ENCODE measurements around the gene CTIF.
"Not testable (repeated sequence)": the region's sequence is repeated elsewhere in the genome, so short reads cannot be mapped to it uniquely, and the experiment has no call there.

CTIF gene

DNA sequence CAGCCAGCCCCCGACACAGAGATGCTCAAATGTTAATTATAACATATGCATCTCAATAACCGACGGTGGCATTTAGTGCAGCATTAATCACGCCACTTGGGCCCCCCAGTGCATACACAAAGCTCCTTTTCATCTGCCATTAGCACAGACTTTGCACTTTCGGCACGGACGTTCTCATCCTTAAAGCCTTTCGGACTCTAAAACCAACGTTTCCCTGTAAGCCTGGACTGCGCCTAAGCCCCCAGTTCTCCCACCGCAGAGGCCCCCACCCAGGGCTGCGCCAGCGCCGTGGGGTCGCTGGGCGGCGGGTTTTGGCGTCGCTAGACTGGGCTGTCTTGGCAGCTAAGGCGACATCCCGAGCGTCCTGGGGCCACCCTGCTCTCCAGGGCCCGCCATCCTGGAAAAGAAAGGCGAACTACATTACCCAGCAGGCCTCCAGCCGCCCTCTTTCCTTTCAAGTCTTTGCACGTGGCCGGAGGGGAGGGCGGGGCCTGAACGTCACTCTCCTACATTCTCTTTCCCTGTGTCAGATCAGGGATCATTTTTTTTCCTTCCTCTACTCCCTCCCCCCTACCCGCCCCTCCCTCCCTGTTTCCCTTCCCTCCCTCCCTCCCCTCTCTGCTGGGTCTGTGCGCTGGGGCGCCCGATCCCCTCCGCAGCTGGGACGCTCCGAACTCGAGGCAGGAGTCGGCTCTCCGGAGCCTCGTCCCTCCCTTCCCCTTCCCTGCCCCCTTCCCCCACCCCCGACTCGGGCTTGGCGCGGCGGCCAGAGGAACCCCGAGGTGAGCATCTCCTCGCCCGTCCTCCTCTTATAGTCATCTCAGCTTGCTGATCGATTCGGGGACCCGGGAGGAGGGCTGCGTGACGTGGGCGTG lies at the start of gene CTIF:
CTIF (plus strand) TSS at position 501 of the 875 bp plus-strand sequence. CDS start 80,535 bp downstream, outside the sequence.
- peak; percentile 69 for DNase-seq

DNA sequence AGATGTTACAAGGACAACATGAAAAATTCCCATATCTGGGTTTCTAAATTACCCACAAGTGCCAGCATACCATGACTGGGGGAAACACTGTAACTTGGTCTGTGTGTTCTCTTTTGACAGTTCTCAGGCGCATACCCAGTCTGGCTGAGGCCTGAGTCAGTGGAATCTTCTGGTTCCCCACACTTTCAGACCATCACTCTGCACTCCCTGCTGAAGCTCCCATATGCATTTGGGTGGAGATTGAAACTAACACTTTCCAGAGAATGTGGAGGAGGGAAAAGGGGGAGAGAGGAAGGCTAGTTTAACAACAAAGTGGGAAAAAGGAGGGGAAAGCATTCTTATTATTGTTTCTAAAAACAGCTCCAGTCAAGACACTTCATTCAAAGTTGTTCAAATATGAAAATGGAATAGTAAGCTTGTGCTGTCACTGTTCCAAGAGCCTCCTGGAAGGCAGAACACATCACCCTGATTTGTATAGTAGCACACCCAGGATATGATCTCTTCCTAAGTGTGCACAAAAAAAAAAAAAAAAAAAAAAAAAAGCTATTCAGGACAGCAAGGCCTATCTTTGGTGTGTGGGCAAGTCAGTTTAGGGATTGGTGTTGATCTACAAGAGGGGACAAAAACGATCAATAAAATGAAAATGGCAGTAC lies 48.1 kb upstream of the CTIF start:
- DNase-seq = no peak

DNA sequence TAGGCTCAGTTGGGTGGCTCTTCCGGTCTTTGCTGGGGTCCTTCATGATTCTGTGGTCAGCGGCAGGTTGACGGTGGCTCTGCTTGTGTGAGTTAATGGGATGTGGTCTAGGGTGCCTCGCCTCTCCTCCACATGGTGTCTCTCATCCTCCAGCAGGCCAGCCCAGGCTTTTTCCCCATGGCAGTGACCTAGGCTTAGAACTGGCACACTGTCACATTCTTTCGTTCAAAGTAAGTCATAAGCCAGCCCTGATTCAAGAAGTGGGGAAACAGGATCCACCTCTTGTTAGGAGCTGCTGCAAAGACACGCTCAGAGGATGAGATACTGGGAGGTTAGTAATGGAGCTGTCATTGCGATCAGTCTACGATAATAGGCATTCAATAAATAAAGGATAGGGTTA lies 46.0 kb upstream of the CTIF start:
- DNase-seq = no peak

DNA sequence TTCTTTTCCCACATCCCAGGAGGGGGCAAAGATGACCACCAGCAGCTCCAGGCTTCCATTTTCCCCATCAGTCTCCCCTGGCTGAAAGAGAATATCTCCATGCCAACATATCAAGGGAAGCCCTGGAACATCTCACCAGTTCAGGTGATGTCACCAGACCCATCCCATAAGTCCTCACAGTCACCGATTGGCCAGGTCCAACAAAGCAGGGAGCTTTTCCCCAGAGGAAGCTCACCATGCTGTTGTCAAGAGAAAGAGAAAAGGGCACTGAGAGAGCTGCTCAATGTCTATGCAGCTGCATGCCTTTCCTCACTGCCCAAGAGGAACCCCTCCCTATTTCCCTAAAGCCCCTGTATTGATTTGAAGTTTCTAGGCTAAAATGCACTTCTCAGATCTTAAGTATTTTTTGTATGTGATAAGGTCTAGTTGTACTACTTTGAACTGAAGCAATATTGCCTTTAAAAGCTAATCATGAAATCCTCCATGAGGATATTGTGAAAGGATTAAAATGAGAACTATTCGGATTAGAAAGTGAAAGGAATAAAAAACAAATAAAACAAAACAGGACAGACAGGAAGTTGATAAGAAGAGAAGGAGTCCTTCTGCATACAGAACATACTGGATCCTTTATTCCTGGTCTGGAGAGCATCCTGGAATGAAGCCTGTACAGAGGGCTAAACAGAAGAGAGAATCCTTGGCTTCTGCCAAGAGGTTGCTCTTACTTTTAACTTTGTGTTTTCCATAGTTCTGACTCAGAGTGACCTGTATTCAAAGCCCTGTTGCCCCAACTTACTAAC lies 45.2 kb upstream of the CTIF start:
- no peak for DNase-seq

DNA sequence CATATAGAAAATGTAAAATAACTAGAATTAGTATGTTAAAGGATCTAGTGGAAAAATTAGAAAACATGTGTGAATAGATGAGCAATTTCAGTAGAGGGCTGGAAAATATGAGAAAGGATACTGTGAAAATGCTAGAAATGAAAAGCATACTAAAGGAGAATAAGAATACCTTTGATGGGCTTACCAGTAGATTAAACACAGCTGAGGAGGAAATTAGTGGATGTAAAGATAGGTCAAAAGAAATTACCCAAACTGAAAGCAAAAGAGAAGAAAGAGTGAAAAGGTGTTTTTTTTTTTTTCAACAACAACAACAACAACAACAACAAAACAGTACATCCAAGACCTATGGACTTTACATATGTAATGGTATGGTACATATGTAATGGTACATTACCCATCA lies 41.0 kb upstream of the CTIF start:
- no peak for DNase-seq

DNA sequence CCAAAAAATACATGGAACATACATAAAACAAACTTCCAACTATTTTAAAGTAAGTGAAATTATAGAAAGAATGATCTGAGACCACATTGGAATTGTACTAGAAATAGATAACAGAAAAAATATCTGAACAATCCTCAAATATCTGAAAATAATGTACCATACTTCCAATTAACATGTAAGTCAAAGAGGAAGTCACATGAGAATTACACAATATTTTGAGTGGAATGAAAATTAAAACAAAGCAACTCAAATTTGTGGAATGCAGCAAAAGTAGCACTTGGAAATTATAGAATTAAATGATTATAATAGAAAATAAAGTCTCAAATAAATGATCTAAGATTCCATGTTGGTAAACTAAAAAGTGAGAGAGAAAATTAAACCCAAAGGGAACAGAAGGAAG lies 38.3 kb upstream of the CTIF start:
- DNase-seq = no peak

DNA sequence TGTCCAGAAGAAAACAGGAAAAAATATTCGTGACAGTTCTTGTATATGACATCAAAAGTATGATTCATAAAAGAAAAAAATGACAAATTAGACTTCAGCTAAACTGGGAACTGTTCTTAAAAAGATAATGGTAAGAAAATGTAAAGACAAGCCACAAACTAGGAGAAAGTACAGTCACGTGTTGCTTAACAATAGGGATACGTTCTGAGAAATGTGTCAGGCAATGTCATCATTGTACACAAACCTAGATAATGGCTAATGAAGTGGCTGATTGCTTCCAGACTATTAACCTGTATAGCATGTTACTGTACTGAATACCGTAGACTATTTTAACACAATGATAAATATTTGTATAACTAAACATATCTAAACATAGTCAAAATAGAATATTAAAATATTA lies 35.9 kb upstream of the CTIF start:
- no peak for DNase-seq

DNA sequence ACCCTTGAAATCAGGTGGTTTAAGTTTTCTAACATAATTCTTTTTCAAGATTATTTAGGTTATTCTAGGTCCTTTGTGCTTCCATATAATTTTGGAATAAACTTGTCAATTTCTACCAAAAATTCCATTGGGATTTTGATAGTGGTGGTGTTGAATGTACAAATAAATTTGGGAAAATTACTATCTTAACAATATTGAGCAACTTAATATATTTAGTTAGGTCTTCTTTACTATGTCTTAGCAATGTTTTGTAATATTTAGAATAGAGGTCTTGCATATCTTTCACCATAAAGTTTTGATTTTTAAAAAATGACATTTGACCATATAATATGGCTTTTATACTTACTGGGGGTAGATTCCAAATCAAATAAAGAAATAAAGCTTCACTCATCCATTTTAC lies 34.0 kb upstream of the CTIF start:
- no peak for DNase-seq

DNA sequence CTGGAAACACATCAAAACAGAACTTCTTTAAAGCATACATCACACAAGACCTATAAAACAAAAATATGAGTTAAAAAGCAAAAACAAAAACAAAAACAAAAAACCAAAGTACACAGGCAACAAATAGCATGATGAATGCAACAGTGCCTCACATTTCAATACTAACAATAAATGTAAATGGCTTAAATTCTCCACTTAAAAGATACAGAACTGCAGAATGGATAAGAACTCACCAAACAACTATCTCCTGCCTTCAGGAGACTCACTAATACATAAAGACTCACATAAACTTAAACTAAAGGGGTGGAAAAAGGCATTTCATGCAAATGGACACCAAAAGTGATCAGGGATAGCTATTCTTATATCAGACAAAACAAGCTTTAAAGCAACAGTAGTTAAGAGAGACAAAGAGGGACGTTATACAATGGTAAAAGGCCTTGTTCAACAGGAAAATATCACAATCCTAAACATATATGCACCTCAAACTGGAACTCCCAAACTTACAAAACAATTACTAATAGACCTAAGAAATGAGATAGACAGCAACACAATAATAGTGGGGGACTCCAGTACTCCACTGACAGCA lies 31.8 kb upstream of the CTIF start:
- not testable (repeated sequence) for DNase-seq

DNA sequence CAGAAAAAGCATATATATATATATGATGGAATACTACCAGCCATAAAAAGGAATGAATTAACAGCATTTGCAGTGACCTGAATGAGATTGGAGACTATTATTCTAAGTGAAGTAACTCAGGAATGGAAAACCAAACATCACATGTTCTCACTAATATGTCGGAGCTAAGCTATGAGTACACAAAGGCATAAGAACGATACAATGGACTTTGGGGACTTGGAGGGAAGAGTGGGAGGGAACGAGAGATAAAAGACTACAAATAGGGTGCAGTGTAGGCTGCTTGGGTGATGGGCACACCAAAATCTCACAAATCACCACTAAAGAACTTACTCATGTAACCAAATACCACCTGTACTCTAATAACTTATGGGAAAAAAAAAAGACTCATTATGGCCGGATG lies 26.3 kb upstream of the CTIF start:
- DNase-seq = not testable (repeated sequence)

DNA sequence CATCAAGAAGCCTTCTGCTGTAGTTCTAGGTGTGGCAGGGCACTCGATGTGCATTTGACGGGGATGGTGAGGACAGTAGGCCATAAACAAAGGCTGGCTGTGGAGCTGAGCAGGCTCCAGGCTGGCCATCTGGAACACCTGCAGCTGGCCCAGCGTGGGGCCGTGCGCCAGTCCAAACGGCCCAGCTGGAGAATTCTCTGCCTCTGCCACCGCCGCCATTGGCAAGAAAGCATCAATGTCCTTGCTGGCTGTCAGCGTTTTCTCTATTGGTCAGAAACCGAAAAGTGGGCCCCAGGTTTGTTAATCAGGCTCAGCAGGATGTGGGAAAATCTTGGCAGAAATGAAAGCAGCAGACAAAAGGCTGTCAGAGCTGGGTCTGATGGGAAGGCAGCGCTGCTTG lies 24.0 kb upstream of the CTIF start:
- no peak for DNase-seq

DNA sequence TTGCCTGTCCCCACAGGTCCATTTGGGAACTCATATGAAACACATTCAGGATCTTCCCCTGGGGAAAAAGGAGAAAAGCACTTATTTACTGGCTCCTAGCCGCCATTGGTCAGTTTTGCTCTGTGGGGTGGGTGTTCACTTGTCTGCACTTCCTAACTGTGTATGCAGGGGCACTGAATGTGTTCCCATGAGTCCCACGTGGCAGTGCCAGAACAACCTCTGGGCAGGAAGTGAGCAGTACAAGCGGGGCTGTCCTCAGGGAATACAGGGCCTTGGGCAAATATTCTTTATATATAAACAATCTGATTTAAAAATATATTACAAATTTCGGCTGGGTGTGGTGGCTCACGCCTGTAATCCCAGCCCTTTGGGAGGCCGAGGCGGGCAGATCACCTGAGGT lies 21.8 kb upstream of the CTIF start:
- no peak for DNase-seq

DNA sequence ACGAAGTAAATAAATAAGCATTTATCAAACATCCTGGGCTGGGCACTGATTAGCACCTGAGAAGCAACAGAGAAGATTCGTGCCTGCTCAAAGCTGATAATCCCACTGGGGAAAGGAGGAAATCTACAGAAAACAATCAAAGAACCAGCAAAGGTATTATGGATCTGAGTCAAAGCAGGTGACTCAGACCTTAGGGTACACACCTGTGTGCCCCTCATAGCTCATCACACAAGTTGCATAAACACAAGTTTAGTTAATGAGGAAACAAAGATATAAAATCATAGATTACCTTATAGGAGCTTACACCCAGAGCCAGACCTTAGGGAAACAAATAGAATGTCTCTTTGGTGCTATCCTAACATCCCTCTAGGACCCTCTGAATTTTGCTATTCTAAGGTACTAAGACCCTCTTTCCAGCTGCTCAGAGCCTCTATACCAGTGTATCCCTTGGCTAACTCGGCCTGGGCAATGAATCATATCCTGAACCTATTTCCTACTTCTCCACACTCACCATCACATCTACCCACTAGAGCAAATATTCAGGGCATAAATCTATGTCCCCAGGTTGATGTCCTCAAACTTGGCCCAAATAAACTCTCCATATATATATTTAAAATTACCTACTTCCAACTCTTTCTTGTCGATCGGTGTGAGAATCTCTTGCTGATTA lies 19.3 kb upstream of the CTIF start:
- DNase-seq = no peak

DNA sequence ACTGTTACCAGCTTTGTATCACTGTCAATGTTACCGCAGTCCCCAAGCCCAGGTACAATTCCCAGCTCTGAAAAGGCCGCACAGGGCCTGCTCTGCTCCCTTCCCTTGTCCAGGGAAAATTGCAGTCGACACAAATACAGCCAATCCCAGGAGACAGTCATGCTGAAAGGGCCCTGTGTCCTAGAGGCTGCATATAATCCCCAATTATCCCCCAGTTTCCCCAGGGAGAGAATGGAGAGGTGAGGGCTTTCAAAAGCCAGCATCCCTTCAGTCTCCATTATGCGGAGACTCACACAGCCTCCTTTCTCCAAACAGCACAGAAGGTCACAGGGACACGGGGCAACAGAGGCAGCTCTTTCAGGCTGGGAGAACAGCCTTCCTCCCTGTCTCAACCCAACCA lies 17.1 kb upstream of the CTIF start:
- DNase-seq = no peak

DNA sequence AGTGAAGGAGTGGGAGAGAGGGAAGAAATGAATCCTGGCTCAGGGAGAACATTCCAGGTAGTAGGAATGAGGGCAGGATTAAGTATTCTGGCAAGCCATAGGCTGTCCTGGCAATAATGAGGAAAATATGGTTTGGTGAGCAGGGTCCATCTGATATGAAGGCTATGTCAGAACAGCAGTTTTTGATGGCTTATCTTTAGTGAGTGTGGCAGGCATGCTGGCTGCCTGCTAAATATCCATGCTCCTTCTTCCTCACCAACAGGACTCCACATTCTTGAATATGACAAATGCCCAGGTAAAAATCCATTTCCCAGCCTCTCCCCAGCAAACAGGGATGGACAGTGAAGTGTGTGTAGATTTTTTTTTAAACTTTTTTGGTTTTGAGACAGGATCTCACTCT lies 13.2 kb upstream of the CTIF start:
- no peak for DNase-seq

DNA sequence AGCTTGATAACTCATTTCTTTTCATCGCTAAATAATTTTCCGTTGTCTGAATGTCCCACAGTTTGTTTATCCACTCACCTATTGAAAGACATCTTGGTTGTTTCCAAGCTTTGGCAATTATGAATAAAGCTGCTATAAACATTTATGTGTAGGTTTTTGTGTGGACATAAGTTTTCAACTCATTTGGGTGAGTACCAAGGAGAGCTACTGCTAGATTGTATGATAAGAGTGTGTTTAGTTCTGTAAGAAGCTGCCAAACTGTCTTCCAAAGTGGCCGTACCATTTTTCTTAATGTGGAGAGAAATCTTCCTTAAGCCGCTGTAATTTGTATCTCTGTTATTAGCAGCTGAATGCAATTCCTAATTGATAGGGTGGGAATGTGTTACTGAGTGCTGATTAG lies 11.4 kb upstream of the CTIF start:
- no peak for DNase-seq

DNA sequence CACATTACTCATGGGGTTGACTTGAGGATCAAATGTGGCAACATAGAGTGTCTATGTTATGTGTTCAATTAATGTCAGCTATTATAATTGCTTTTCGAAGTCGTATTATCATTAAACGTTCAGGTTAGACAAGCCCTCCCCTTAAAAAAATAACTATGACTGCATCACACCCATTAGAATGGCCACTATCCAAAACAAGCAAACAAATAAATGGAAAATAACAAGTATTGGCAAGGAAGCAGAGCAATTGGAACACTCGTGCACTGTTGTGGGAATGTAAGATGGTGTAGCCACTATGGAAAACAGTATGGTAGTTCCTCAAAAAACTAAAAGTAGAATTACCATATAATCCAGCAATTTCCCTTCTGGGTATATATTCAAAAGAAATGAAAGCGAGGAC lies 10.0 kb upstream of the CTIF start:
- no peak for DNase-seq

DNA sequence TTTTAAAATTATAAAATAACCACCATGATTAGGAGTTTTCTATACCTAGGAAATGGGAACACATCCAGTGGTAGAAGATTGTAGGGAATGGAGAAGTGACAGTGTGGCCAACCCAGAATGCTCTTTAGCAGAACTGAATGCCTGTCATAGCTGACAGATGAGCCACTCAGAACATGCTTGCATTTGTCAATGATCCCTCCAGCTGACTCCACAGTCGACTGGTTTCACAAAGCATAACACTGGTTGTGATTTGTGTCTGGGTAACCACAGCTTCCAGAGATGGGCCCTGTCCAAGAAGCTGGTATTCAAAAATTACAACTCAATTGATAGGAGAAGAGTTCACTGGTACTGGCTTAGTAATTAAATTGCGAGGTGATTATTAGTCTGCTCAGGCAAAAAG lies 9.0 kb upstream of the CTIF start:
- DNase-seq = no peak

DNA sequence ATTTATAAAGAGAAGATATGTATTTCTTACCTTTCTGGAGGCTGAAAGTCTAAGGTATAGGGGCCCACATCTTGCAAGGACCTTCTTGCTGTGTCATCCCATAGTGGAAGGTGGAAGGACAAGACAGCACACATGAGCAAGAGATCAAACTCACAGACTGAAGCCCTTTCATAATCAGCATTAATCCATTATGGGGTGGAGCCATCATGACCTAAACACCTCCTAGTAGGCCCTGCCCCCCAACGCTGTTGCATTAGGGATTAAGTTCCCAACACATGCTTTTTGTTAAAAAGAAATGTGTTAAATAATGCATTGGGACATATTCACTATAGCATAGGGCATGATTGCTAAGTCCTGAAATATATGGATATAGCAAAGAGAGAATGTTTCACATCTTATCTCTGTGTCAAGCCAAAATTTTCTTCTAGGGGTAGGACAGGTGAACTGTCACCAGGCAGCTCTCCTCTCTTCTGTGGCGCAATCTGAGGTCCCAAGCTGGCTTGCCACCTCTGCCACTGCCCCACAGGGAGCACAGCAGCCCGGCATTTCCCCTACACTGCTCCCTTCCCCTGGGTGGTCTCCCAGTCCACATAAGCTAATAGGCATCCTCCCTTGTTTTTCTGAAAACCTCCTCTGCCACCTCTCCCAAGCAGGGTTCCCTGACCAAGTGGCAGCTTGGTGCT lies 8.3 kb upstream of the CTIF start:
- DNase-seq = no peak

DNA sequence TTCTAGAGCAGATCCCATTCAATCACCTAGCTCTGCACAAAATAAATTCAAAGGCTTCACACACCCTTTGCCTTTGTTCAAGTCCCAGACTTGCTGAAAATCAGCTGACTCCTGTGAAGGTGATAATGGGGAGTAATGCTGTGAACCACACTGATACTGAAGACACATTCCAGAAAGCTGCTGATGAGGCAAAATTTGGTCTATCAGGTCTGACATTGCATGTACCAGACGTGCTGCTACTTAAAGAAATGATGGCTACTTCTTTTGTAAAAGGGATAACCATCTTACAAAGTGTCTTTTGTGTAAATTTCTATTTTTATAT lies 7.8 kb upstream of the CTIF start:
- DNase-seq = no peak

DNA sequence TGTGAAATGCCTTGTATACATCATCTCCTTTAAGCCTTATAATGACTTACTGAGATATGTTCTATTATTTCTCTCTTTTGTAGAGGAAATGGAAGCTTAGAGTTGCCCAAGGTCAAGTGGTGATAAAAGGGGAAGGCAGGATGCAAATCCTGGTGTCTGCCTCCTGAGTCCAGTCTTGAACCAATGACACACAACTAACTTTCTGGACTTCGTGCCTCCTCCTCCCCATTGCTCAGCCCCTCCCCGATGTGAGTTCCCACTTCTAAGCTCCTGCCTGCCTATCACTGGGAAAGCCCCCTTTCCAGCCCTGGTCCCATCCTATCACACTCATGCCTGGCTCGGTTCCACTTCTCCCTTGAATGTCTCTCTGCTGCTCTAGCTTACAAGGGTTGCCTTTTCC lies 6.9 kb upstream of the CTIF start:
- no peak for DNase-seq

DNA sequence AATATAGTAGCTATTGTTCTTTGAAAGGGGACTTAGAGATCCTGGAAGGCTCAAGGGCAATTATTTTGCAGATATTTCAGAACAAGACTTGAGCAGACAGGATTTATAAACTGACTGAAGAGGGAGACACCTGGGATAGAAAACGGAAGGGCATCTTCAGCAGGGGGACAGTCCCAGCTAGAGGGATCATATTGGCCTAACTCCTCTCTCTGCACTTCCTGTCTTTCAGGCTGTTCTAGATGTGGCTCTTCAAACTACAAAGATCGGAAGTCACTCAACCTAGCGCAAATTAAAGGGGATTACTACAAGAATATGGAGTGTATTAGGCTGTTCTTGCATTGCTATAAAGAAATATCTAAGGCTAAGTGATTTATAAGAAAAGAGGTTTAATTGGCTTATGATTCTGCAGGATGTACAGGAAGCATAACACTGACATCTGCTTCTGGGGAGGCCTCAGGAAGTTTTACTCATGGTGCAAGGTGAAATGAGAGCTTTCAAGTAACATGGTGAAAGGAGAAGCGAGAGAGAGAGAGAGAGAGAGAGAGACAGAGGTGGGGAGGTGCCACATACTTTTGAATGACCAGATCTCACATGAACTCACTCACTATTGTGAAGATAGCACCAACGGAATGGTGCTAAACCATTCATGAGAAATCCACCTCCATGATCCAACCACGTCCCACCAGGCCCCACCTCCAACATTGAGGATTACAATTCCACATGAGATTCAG lies 5.3 kb upstream of the CTIF start:
- DNase-seq = no peak
